Stomach (tissue), 9 donors: ENCODE measurements around the gene GREB1L. TPM values are rescaled to one million over a fixed set of nuclear protein-coding genes. Genes with fewer than 3 reads are reported as not detected.

Experiments
- DNase-seq, 2 donors: peaks; one replicate each; pipeline versions ENCODE4 v3.0.0 to v3.0.0-alpha.2; 2013 to 2019
- H3K27ac ChIP-seq, 5 donors: fragments of 200-600 bp in 4 of 5; sonication (generic) in 4 of 5; one replicate each; pipeline ENCODE4 v1.5.1; 2013 to 2019; ENCODE audit warnings: mild to moderate bottlenecking in 1 of 5, moderate library complexity in 1 of 5
- H3K27me3 ChIP-seq, 3 donors: fragments of 200-600 bp; sonication (generic); one replicate each; pipeline ENCODE4 v1.5.1; 2017 to 2019; ENCODE audit warnings: mixed run types in 1 of 3
- H3K36me3 ChIP-seq, 4 donors: fragments of 200-600 bp; sonication (generic); 1 replicate in 3 of 4; 2 replicates in 1 of 4; pipeline ENCODE4 v1.5.1; 2016 to 2019
- H3K4me1 ChIP-seq, 4 donors: fragments of 200-600 bp; sonication (generic); one replicate each; pipeline ENCODE4 v1.5.1; 2016 to 2019
- H3K4me3 ChIP-seq, 4 donors: fragments of 200-600 bp; sonication (generic) in 3 of 4; one replicate each; pipeline ENCODE4 v1.5.1; 2016 to 2019; ENCODE audit warnings: mild to moderate bottlenecking in 1 of 4
- H3K9me3 ChIP-seq, 4 donors: fragments of 200-600 bp; sonication (generic); one replicate each; pipeline ENCODE4 v1.5.1; 2016 to 2019
- CTCF ChIP-seq, 7 experiments: fragments of 450-650 bp in 4 of 7; fragments of 200-600 bp in 3 of 7; sonication (generic) in 3 of 7; IDR thresholded peaks; one replicate each; pipeline ENCODE4 v1.5.1; 2016 to 2019; ENCODE audit warnings: antibody characterized with exemption in 7 of 7, control low read depth in 2 of 7, mild to moderate bottlenecking in 1 of 7
- EP300 ChIP-seq: sonication (generic); formaldehyde crosslinking; IDR thresholded peaks from one replicate; pipeline ENCODE4 v1.6.1; 2017; ENCODE audit warnings: antibody characterized with exemption
- POLR2A ChIP-seq, 4 donors: fragments of 450-650 bp; IDR thresholded peaks; one replicate each; pipeline ENCODE4 v1.6.1; 2016; ENCODE audit warnings: antibody characterized with exemption in 4 of 4, control low read depth in 2 of 4, mild to moderate bottlenecking in 1 of 4, moderate library complexity in 1 of 4
- POLR2AphosphoS5 ChIP-seq, 3 donors: sonication (generic); formaldehyde crosslinking; IDR thresholded peaks; one replicate each; pipeline ENCODE4 v1.6.1; 2016; ENCODE audit warnings: antibody characterized with exemption in 3 of 3
- WGBS, 5 donors: extraction: QIAGEN DNeasy Blood & Tissue Kit in 3 of 5; methylation state at CpG; one replicate each; pipeline versions ENCODE4 v1.1.5 to v1.1.7; 2013 to 2018; 5-methylcytosine and 5-hydroxymethylcytosine counted together
- intact Hi-C: fragments of 100-400 bp; cut with DNase I; formaldehyde crosslinking; loops from one replicate; pipeline ENCODE4 v1.15.1; 2023; ENCODE audit warnings: low total_unique reads
- polyA plus RNA-seq, 3 donors: library from polyadenylated mRNA; stranded (reverse); fragments of 200-250 nt; gene quantifications; one replicate each; pipeline ENCODE4 v1.2.3, GENCODE V29; 2013
- total RNA-seq, 5 donors: library from RNA; depleted of rRNA; stranded (reverse); fragments of >200 nt; gene quantifications; one replicate each; pipeline versions ENCODE4 v1.1.0 to v1.2.3, GENCODE V29; 2014 to 2016
- donor health status: healthy with polysubstance abuse.
- donor health status: Bipolar disorder and iron deficiency.
- donor health status: healthy.

GREB1L gene
- total and polyA plus RNA-seq, 8 donors, result 0.15 to 77.6 (median 0.45) TPM; not detected in 1

- intact Hi-C loops, result no loop called here
- no peak for DNase-seq
- no peaks in the 10 kb centered on the region for H3K27me3 ChIP-seq
- no peaks in the 10 kb centered on the region for H3K36me3 ChIP-seq
- H3K4me3 ChIP-seq, result no peak overlapping the region
- H3K9me3 ChIP-seq, result no peaks in the 10 kb centered on the region
- no peaks in the 10 kb centered on the region for H3K4me1 ChIP-seq
- TF ChIP-seq POLR2AphosphoS5 (IDR thresholded peaks at IDR 0.05) (no peak), POLR2A (IDR thresholded peaks at IDR 0.05) (no peak), CTCF (IDR thresholded peaks at IDR 0.05) (no peak), EP300 (no peak)
- 61 to 65% (median 62%) methylated on average over 3 of the region's 3 CpGs for WGBS, 5 donors
- no peak overlapping the region for H3K27ac ChIP-seq
Observed at GRCh38 chr18:21463718-21464117, 221.7 kb downstream of the GREB1L start.

DNA sequence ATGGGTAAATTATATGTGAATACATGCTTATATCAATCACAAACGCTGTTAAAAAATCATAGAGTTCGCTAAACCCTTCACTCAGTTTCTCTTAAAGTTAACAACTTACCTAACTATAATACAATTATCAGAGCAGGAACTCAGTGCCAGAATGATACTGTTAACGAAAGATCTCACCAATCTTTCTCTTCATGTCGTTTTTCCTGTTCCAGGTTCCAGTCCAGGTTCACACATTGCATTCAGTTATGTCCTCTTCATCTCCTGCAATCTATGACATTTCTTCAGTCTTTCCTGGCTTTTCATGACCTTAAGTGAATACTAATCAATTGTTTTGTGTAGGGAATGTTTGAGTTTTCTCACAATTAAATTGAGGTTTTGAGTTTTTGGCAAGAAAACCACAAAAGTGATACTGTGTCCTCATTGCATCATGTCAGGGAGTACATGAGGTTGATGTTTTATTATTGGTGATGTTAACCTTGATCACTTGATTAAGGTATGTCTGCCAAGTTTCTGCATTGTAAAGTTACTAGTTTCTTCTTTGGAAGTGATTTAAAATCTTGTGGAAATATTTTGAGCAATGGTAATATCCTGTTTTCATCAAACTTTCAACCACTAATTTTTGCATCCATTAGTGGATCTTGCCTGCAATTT, 226.6 kb downstream of the GREB1L start:
- Histone ChIP-seq H3K27me3 (no peaks in the 10 kb centered on the region), H3K36me3 (no peaks in the 10 kb centered on the region), H3K27ac (no peak overlapping the region), H3K4me3 (no peak overlapping the region), H3K9me3 (peaks cover 0 to 2% (median 0%) of the 10 kb centered on the region in 4 donors), H3K4me1 (no peaks in the 10 kb centered on the region)
- no peak for DNase-seq
- WGBS, 5 donors, result 76 to 80% (median 77%) methylated on average over 4 of the region's 4 CpGs
- TF ChIP-seq POLR2A (IDR thresholded peaks at IDR 0.05) (no peak), POLR2AphosphoS5 (IDR thresholded peaks at IDR 0.05) (no peak), EP300 (no peak), CTCF (IDR thresholded peaks at IDR 0.05) (no peak)
- intact Hi-C loops, result no loop called here

- 84 to 93% (median 89%) methylated on average over 2 of the region's 2 CpGs for WGBS, 5 donors
- DNase-seq, result no peak
- Histone ChIP-seq H3K4me3 (no peak overlapping the region), H3K27me3 (no peaks in the 10 kb centered on the region), H3K4me1 (no peaks in the 10 kb centered on the region), H3K36me3 (no peaks in the 10 kb centered on the region), H3K9me3 (peaks cover 0 to 8% (median 0%) of the 10 kb centered on the region in 4 donors), H3K27ac (no peak overlapping the region)
- TF ChIP-seq POLR2A (IDR thresholded peaks at IDR 0.05), result no peak
- no peak for TF ChIP-seq POLR2AphosphoS5 (IDR thresholded peaks at IDR 0.05)
- TF ChIP-seq CTCF (IDR thresholded peaks at IDR 0.05), result no peak
- no peak for TF ChIP-seq EP300
- intact Hi-C loops, result no loop called here
Observed at GRCh38 chr18:21472741-21473140, 230.7 kb downstream of the GREB1L start.

DNA sequence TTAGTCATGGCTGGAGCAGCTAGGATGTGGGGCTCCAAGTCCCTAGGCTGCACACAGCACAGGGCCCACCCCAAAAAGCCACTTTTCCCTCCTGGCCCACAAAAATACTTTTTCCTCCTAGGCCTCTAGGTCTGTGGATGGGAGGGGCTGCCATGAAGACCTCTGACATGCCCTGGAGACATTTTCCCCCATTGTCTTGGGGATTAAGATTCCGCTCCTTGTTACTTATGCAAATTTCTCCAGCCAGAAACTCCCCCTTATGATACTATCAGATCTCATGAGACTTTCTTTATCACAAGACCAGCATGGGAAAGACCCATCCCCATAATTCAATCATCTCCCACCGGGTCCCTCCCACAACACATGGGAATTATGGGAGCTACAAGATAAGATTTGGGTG, 232.6 kb downstream of the GREB1L start:
- Histone ChIP-seq H3K9me3 (peaks cover 0 to 8% (median 0%) of the 10 kb centered on the region in 4 donors), H3K36me3 (no peaks in the 10 kb centered on the region), H3K4me1 (no peaks in the 10 kb centered on the region), H3K4me3 (no peak overlapping the region), H3K27ac (no peak overlapping the region), H3K27me3 (no peaks in the 10 kb centered on the region)
- 78 to 93% (median 85%) methylated on average over 2 of the region's 2 CpGs for whole genome bisulfite sequencing, 5 donors
- TF ChIP-seq EP300 (no peak), POLR2A (IDR thresholded peaks at IDR 0.05) (no peak), CTCF (IDR thresholded peaks at IDR 0.05) (no peak), POLR2AphosphoS5 (IDR thresholded peaks at IDR 0.05) (no peak)
- intact Hi-C loops, result no loop called here
- no peak for DNase-seq
